ENCODE measurements around the gene CAMK1D.

DNA sequence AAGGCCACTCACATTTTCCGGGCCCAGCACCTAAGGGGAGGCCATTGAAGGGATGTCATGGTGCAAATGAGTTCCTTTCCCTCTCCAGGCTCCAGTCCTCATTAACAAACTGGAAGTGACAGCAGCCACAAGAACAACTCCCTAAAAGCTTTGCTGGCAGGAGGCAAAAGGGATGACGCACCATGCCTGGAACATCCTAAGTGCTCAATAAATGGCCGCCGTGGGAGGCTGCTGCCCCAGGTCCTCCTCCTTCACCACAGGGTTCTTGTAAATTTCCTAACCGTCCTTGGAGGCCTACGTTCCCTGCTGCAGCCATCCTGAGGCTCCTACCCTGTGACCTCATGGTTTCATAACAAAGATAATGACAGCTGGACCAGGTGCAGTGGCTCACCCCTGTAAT lies 41.3 kb upstream of the CAMK1D start:
- TF ChIP-seq POLR2A (IDR thresholded peaks at IDR 0.05; ENCODE audit: extremely low read depth, insufficient read length) (no peak), CTCF (IDR thresholded peaks at IDR 0.05; ENCODE audit: low read depth, low read length) (no peak), MYC (IDR thresholded peaks at IDR 0.05; ENCODE audit: low read depth, low read length) (no peak)
- TF ChIP-seq, protein P1, sequence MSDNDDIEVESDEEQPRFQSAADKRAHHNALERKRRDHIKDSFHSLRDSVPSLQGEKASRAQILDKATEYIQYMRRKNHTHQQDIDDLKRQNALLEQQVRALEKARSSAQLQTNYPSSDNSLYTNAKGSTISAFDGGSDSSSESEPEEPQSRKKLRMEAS (IDR thresholded peaks at IDR 0.05; ENCODE audit: low read depth, low read length): no peak

Data from NB4 (cell line).